Stimulated activated CD8-positive, alpha-beta memory T cell treated with anti-CD3 and anti-CD28 coated beads, Interleukin-7, amount 100 ng/mL, for 1 hour (primary cell): ENCODE measurements around the gene NPTN.
"Not testable (repeated sequence)": the region's sequence is repeated elsewhere in the genome, so short reads cannot be mapped to it uniquely, and the experiment has no call there.

Experiments used
- DNase-seq, 2 donors: peaks; one replicate each; pipeline ENCODE4 v3.0.0-alpha.2; 2020; ENCODE audit warnings: low read depth in 2 of 2

The NPTN gene

DNA sequence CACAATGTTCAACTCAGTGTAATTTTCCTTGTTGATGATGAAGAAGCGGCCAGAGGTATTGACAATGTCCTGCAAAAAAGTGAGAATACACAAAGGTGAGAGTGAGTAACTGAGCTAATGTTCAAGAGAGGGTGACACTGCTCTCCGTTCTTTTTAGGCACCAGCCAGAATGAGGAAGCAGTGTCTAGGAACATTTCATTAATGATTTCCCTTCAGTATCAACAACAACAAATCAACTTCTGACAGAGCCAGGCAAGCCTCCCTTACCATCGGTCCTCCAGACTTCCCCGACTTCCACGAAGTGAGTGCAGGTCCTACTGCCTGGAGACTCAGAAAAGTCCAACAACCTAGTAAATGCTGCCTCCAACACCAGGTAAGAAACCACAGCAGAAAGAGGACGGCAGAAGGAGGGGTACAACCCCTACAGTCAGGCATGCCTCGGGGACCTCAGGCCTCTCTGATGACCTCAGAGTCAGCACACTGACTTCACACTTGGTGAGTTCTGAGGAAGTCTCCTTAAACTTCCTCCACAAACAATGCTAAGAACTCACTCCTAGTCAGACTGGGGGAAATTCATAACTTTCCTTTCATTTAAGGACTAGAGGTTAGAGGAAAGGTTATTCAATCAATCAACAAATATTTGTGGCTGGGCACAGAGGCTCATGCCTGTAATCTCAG lies 62.7 kb downstream of the NPTN start:
- no peak for DNase-seq

DNA sequence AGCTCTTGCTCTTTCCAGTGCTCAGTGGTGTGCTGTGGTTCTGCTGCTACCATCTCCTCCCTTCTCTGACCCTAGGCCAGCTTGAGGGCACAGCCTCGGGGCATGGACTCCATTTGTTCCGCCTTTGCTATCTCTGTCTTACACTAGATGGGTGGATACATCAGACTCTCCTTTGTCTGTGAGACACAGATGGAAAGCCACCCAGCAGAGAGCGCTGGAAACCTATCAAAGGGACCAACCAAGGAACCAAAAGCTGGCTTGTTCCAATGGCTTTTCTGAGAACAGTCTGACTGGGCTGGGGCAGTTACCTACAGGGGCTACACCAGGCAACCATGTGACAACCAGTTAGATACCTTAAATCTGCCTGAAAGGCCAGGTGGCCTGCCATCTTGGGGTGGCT lies 63.8 kb downstream of the NPTN start:
- no peak for DNase-seq

- DNase-seq, result no peak
These were observed 64.5 kb downstream of the NPTN start for GRCh38 chr15:73568564-73569280.

GRCh38 chr15:73567020-73567419 lies 66.2 kb downstream of the NPTN start:
- no peak for DNase-seq

- no peak for DNase-seq
These were observed 68.9 kb downstream of the NPTN start for GRCh38 chr15:73564255-73564654.

DNA sequence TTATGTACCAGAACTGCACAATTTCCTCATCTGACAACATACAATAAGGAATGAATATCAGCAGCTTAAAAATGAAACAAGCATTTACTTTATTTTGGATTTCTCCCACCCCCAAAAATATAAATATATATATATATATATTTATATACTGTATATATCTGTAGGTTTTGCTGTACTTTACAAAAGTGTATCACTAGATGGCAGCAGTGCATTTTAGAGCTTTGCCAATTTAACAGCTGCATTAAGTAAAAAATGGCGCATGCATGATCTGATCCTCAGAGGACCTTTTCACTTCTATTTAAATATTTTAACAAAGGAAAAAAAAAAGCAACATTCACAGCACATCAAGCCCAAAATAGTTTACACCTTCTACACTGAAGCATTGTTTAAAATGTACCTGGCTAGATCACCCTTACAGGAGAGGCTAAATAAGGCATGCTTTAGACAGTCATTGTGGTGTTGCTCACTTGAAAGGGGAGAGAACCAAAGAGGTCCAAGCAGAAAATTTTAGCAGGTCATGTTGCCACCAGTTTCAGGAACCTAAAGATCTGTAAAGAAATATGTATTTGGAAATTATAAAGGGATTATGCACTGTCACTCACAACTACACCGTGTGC lies 72.6 kb downstream of the NPTN start:
- DNase-seq, result no peak

DNA sequence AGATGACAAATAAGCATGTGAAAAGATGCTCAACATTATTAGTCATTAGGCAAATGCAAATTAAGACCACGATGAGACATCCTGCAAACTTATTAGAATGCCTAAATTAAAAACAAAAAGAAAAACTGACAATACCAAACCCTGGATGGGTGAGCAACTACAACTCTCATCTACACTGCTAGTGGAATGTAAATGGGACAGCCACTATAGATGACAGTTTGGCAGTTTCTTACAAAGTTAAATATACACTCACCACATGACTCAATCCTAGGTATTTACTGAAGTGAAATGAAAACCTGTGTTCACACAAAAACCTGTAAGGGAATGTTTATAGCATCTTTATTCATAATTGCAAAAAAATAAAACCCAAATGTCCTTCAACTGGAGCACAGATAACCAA lies 74.7 kb downstream of the NPTN start:
- DNase-seq, result no peak

DNA sequence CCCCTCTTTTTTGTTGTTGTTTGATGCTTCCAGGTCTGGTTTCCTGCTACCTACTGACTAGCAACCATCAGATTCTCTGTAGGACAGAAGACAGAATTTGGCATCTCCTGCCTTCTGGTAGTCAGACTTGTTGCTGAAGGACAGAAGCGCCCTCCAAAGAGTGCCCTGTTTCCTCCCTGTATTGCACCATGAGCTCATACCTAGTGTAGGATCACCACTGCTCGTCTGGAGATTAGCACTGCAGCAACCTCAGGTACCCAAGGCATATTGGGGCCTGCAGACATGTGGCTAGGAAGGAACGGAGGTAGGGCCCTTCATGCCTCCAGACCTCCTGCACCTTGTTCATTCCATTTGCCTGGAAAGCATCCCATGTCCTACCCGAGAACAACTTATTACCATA lies 78.1 kb downstream of the NPTN start:
- no peak for DNase-seq

DNA sequence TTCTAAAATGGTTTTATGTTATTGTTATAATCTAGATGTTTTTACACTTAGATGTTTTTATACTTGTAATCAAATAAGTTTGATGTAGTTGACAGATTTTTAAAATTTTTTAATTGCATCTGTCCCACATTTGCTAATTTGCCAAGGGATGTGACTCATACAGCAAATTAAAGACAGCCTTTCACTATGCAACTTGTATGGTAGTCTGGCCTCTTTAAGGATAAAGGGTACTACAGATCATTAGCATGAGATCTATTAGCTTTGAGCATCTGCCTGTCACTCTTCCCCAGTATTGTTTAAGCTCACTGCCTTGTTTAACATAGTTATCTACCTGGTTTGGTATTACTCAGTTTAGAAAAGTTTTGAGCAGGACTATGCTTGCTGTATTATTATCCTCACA lies 83.0 kb downstream of the NPTN start:
- no peak for DNase-seq

- not testable (repeated sequence) for DNase-seq
These were observed 84.3 kb downstream of the NPTN start for GRCh38 chr15:73548925-73549324.

DNA sequence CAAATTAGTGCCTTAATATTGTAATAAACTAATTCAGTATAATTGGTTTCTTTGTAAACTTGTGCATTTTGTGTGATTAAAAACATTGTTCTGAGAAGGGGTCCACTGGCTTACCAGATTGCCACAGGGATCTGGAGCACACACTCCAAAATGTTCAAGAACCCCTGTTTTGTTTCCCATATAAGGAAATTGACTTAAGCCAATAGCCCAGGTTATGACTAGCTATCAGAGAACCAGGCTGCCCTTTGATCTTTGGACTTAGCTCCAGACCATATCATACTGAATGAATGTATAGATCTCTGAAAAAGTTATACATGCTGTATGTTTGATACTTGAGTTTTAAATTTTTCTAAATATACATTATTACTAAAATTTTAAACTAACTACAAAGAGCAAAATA lies 91.7 kb downstream of the NPTN start:
- DNase-seq, result no peak

DNA sequence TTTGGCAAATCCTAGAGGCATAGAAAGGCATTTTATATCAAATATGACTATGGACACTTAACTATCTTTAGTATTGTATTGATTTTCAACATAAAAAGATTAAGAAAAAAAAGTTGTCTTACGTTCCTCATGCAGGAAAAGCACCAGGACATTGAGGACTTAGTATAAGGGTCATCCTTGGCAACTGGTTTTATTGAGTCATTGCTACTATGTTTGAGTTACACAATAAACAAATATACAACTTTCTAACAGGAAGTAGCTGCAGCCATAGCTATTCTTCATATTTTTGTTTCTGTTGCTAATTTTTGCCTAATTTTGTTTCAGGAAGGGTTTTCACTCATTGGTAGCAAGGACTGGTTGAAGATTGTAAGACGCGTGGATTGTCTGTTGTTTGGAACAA lies 93.0 kb downstream of the NPTN start:
- DNase-seq, result no peak

DNA sequence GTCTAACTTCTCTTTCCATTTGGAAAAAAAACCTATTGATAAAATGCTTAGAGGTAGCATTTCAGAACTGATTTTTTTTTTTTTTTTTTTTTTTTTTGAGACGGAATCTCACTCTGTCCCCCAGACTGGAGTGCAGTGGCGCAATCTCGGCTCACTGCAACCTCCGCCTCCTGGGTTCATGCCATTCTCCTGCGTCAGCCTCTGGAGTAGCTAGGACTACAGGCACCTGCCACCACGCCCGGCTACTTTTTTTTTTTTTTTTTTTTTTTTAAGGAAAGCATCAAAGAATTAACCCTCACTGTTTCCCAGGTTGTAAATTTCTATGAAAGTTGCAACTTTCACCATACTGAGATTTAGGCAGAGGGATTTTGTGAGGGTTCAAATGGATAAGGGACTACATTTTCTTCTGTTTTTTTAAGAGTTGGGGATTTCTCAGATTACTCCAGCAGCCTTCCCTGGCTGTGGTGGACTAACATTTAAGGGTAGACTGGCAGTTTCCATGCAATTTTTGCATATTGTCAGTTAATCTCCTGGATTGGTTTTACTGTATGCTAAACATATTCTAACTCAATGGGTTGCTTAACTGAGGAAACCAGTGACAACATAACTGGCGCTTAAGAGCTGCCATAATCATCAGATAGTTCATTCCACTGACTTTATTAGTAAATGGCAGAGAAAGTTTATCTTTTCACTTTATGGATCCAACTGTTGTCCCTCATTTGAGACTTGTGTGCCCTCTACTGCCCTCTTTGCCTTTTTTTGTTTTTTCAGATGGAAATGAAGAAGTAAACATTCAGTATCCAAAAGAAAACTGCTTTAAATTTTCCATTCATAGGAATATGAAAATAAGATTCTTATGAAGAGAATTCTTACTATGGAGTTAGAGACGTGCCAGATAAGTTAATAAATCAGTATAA lies 93.7 kb downstream of the NPTN start:
- no peak for DNase-seq

DNA sequence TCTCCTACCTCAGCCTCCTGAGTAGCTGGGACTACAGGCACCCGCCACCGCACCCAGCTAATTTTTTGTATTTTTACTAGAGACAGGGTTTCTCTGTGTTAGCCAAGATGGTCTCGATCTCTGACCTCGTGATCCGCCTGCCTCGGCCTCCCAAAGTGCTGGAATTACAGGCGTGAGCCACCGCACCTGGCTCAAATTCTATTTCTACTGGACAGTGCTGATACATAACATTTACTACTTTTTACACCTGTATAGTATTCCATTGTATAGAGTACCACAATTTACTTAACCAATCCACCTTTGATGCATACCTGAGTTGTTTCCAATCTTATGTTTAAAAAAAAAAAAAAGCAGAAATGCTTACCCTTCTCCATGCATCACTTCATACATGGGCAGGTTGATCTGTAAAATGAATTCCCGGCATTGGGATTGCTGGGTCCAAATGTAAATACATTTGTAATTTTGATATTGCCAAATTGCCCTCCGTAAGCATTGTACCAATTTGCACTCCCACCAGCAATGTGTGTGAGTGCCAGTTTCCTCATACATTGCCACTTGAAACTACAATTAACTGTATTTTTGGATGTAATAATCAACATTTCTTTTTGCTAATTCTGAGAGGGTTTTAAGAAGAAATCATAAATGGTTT lies 94.5 kb downstream of the NPTN start:
- DNase-seq, result no peak

DNA sequence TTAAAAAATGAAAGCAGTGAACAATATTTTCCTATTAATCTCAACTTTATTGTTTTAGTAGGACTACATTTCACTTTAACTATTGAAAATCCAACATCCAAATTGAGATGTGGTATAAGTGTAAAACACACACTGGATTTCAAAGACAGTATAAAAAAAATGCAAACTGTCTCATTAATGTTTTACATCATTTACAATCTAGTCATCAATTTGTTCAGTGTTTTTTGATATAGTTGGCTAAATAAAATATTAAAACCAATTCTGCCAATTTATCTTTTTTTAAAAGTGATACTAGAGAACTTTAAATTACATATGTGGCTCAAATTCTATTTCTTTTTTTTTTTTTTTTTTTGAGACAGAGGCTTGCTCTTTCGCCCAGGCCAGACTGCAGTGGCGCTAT lies 95.1 kb downstream of the NPTN start:
- no peak for DNase-seq

DNA sequence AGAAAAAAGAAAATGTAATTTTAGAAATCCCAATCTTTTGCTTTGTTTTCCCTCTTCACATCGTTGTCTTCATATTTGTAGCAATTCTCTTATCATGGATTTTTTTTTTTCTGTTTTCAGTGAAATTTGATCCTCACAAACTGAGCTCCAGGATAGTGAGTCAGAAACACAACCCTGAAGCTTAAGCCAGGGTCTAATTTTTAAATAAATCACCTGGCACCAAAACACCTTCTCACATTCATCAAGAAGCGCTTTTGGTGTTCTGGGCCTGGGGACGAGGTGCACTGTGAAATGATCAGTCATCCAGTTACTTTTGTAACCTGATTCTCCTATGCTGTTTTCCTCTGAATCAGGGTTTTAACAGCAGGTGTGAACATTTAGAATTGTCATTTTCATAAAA lies 102.5 kb downstream of the NPTN start:
- DNase-seq, result no peak

DNA sequence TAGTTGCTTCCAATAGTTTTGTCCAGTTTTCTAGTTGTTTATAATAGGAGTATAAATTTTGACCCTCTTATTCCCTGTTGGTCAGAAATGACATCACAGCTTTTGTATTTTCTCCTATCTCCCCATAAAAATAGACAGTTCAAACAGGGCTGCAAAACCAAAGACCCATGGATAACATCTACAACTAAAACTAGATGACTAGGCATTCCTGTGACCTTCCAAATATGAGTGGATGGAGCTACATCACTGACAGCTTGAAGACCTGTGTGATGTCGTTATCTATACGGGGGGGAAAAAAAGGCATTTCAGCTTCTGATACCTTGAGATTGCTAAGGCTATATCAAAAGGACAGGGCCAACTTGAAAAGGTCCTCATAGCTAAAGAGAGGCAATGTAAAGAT lies 105.6 kb downstream of the NPTN start:
- DNase-seq, result no peak

GRCh38 chr15:73524919-73525318 lies 108.3 kb downstream of the NPTN start:
- no peak for DNase-seq

GRCh38 chr15:73522011-73522410 lies 111.2 kb downstream of the NPTN start:
- DNase-seq, result no peak

GRCh38 chr15:73518876-73519733 lies 114.1 kb downstream of the NPTN start:
- DNase-seq, result no peak
